HG03558 (cell line): ENCODE data around the gene FERMT2.

Experiments
- ATAC-seq: cut with Tn5 transposase; IDR thresholded peaks from one replicate; pipeline ENCODE4 v1.9.1; 2021; ENCODE audit warnings: moderate number of reproducible peaks; ENCODE audit not compliant: unreplicated experiment; ENCODE audit errors: extremely low read depth

FERMT2 gene

DNA sequence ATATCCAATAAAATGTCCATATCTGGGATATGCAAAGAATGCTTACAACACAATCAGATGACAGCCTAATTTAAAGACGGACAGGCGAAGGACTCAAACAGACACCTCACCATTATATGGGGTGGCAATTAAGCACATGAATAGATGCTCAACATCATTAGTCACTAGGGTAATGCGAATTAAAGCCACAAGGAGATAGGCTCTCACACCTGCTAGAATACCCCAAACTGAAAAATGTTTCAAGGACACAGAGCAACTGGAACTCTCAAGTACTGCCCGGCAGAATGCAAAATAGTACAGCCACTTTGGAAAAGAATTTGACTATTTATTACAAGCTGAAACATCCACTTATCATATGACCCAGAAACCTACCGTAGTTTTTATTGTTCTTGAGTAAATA is 42.9 kb downstream of the FERMT2 start:
- no peak for ATAC-seq

DNA sequence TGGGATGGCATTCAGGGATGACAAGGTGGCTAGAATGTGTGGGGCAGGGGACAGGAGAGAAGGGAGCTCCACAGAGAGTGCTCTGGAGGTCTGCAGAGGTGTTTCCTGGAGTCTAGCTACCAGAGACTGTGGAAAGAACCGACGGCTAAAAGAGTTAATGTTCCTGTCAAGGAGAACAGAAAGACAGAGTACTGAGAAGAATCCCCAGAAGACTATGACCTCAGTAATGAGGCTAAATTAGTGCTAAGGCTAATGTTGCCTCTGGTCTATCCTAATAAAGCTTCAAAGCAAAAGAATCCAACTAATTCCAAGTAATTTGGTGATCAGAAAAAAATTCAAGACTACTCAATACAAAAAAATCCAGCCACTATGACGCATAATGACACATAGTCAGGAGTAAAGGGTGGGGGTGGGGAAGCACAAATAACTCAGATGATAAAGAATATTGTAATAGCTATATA is 44.7 kb downstream of the FERMT2 start:
- ATAC-seq, result no peak

DNA sequence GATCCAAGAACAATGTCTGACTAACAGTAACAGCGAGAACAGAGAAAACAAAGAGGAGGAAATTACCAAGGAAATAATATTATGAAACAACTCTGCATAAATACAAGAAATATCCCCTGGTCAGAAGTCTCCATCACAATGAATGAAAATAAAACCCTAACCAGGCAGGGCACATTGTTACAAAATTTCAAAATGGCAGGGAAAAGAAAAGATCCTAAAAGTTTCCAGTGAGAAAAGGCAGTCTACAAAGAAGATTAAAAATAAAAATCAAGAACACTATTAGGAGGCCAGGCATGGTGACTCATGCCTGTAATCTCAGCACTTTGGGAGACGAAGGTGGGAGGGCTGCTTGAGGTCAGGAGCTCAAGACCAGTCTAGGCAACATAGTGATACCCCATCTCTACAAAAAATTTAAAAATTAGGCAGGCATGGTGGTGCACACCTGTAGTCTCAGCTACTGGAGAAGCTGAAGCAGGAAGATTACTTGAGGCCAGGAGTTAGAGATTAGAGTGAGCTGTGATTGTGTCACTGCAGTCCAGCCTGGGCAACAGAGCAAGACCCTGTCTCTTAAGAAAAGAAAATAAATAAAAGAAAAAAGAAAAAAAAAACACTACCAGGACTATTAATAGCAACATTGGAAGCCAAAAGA is 47.8 kb downstream of the FERMT2 start:
- no peak for ATAC-seq

DNA sequence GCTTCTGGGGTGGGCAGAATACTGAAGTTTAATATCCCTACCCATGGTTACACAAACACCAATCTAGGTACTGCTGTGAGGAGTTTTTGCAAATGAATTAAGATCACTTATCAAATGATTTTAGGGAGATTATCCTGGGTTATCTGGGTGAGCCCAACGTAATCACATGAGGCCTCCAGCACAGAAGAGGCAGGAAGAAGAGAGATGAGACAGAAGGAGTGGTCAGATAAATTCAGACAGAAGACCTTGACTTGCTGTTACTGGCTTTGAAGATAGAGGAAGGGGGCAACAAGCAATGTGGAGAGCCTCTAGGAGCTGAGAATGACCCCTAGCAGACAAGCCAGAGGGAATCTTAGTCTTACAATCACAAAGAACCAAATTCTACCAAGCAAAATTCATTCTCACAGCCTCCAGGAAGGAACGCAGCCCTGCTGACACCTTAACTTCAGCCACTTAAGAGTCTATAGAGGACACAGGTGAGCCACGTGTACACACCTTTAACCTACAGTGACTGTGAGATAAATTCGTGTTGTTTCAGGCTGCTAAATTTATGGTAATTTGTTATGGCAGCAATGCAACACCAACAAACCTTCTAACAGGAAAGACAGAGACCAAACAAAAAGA is 49.4 kb downstream of the FERMT2 start:
- no peak for ATAC-seq

DNA sequence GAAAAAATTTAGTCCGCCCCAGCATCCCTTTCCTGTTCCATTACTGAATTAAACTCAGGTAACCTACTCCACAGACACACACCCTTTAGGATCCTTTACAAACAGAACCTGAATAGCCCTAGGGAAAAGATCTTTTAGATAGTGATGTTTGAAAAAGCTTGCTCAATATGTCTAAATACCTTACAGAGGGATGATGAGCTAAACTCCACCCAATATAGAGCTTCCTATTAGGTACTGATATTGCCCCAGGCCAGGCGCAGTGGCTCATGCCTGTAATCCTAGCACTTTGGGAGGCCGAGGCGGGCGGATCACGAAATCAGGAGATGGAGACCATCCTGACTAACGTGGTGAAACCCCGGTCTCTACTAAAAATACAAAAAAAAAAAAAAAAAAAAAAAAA is 50.1 kb downstream of the FERMT2 start:
- no peak for ATAC-seq

DNA sequence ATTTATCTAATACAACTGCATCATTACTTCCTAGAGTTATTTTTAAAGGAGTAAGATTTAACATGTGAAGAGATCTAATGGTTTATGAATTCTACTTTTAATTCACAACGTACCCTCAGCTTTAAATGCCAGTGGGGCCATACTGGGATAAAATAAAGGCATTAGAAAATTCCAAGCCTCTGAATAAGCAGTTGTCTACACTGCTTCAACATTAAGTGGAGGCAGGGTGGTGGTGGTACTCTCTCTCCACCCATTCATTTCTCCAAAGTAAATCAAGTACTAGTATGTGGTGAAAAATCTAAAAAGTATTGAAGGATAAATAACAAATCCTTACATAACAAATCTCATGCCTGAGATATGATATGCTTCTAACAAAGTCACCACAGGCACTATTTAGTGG is 52.4 kb downstream of the FERMT2 start:
- no peak for ATAC-seq

DNA sequence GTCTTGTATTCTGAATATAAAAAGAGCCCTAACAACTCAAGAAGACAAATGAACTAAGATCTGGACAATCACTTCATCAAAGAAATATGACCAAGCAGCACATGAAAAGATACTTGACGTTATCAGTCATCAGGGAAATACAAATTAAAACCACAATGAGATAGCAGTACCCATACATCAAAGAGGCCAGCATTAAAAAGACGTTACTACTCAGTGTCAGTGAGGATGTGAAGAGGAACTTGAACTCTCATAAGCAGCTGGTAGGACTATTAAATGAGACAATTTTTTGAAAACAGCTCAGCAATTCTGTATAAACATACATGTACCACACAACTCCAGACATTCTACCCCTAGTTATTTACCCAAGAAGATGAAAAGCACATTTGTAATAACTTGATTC is 55.9 kb downstream of the FERMT2 start:
- ATAC-seq, result no peak

DNA sequence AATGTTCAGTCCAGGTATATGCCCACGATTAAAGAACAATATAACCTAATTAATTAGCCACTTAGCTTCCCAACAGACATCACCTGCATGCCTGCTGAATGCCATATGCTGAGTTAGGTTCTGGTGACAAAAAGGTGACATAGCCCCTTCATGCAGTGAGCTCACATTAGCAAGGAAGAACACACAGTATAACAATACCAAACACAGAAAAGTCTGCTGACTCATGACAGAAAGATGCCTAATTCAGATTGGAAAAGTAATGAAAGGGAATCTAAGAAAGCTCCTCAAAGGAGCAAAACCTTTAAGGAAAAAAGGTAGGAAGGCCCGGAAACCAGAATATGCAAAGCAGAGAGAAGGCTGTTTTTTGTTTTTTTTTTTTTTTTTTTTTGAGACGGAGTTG is 59.0 kb downstream of the FERMT2 start:
- ATAC-seq, result no peak

DNA sequence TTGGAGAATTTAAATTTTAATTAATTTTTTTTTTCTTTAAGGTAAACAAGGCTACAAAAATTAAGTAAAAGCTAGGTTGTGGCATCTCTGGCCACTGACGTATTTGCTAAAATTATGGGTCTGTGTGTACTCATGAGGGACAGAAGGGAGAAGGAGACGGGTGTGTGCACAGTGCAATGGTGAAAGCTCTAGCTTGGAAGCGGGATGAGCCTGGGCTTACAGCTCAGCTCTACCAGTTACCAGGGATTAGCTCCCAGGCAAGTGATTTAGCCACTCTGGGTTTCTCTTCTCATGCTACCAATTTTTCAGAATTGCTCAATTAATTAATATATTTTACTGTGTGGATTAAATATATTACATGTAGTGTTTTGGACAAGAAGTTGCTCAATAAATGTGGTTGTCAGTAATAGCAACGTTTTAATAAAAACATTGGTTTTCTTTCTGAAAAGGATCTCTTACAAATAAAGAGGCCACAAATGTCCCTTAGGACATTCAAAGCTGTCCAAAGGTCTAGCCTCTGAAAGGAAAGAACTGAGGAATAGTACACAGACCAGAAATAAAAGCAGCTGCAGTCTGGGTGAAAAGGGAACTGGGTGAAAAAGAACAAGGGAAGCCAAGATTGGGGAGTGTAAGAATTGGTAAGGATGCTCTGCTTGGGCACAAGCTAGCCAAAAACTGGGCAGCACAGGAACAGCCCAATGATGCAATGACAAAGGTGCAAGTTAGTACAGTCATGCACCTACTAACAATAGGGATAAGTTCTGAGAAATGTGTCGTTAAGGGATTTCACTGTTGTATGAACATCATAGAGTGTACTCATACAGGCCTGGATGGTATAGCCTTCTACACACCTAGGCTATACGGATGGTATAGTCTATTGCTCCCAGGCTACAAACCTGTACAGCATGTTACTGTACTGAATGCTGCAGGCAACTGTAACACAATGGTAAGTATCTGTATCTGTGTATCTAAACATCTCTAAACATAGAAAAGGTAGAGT is 61.7 kb downstream of the FERMT2 start:
- no peak for ATAC-seq

DNA sequence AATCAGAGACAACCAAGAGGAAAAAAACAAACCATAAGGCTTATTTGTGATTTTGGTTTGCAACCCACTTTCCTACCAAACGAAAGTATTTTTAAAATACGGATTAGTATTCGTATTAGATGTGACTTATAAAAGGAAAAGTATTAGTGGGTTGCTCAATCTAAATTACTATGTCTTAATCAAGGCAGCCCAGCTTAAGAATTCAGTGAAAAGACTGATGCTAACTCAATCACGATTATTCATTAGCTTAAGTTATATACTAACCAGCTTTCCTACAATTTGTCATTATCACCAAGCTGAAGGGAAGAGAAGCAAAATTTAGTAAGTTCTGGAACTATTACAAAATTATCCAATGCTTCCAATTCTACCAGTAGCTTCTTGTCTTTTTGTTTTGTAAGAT is 62.7 kb downstream of the FERMT2 start:
- no peak for ATAC-seq

DNA sequence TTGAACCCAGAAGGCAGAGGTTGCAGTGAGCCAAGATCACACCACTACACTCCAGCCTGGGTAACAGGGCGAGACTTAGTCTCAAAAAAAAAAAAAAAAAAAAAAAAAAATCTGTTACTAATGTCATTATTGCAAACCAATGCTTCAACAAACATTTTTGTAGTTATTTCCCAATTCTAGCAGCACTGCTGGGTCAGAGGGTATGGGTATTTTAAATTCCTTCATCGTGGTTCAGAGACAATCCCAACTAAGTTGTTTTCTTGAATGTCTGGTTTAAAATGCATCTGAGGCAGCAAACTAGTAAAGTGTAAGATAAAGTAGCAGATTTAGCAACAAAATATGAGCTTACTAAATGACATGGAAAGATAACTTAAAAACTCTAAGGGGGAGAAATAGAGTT is 65.6 kb downstream of the FERMT2 start:
- ATAC-seq, result no peak

DNA sequence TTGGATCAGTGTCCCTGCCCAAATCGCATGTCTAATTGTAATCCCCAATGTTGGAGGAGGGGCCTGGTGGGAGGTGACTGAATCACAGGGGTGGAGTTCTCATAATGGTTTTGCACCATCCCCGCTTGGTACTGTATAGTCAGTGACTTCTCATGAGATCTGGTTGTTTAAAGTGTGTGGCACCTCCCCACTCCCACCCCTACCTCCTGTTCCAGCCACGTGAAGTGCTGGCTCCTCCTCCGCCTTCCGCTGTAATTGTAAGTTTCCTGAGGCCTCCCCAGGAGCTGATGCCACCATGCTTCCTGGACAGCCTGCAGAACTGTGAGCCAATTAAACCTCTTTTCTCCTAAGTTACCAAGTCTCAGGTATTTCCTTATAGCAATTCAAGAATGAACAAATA is 67.2 kb downstream of the FERMT2 start:
- no peak for ATAC-seq

DNA sequence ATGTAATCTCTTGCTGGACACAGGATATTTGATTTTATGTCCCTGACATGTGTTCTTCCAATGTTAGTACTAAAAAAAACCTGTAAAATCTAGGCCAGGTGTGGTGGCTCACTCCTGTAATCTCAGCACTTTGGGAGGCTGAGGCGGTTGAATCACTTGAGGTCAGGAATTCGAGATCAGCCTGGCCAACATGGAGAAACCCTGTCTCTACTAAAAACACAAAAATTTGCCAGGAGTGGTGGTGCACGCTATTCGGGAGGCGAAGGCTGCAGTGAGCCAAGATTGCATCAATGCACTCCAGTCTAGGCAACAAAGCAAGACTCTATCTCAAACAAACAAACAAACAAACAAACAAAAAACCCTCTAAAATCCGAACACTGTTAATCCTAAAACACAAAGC is 68.0 kb downstream of the FERMT2 start:
- ATAC-seq, result no peak

DNA sequence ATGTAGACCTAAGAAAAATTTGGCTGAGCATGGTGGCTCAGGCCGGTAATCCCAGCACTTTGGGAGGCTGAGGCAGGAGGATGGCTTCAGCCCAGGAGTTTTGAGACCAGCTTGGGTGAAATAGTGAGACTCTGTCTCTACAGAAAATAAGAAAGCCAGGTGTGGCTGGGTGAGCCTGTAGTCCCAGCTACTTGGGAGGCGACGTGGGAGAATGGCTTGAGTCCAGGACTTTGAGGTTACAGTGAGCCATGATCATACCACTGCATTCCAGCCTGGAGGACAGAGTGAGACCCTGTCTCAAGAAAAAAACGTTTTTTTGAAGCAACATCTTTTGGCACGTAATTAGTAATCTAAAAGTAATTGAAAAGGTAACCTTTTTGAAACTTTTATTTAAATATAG is 70.9 kb downstream of the FERMT2 start:
- ATAC-seq, result no peak

DNA sequence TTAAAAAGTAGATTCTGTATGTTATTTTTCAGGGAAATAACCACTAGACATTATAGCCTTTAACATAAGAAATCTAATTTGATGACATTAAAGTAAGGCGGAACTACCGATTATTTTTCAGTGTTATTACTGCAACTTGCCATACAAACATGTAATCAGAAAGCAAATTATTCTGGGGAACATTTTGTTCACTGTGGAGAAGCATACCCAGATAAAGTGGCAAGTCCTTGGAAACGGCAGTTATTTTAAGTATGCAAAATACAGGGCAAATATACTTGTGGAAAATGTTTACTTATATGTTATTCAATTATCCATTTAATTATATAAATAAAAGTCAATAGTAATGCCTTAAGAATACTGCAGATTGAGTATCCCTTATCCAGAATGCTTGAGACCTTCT is 71.9 kb downstream of the FERMT2 start:
- ATAC-seq, result no peak

DNA sequence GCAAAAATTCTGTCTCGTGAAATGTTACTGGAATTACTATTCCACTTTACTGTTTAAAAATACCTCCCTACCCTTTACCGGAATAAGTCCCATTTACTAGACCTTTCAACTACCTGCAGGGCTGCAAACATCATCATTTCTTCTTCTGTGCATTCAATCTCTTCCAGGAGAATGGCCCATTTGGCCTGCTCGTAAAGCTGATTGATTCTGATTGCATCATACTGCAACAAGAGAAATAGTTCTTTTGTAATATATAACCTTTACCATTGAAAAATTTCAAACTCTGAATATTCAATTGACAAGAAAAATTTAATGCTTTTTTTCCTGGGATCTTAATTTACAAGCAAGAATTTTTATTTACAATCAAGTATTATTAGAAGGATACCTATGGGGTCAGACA is 72.4 kb downstream of the FERMT2 start:
- no peak for ATAC-seq

DNA sequence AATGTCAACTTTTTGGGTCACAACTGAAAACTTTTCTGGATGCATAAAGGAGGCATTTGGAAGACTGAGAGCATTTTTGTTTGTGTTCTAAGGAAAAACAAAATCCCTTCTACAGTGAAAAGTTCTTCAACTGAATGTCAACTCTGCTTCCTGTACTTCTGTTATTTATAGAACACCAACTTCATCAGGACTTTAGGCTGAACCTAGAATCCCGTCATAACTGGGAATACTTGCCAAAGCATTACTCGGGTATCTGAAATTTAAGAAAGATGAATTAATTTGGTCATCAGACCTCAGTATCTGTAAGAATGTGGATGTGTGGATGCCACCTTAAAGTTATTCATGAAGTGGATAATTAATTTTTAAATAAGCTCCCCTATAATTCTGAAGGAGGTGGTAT is 73.2 kb downstream of the FERMT2 start:
- ATAC-seq, result no peak

DNA sequence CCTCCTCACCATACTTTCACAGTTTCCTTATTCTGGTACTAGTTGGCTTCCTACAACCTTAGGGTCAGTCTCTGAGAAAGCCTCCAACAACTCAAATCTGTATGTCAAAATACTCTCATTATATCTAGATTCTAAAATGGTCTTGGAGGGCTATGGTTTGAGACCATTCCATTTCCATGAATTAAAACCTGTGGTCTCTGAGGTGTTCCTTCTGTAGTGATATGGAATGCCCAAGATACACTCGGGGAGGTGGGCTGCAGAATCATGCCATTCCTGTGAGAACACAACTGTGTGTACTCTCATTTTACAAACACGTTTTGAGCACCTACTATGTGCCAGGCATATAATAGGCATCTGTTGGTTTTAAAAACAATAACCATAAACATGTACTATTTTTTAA is 74.0 kb downstream of the FERMT2 start:
- no peak for ATAC-seq

DNA sequence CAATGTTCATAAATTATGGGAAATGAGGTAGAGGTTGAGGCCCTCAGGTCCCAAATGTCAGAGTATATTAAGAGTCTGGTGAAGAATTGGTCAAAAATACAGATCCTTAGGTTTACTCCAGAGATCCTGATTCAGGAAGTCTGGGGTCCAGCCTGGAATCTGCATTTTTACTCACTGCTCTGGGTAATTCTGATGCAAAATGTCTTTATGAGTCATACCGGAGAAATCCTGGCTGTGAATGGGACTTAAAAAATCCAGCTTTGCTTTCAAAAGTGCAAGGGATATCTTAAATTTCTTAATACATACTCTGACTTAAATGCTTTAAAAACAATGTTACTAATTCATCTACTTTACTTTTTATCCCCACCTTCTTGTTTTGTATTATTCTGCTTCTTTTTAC is 74.5 kb downstream of the FERMT2 start:
- ATAC-seq, result no peak

DNA sequence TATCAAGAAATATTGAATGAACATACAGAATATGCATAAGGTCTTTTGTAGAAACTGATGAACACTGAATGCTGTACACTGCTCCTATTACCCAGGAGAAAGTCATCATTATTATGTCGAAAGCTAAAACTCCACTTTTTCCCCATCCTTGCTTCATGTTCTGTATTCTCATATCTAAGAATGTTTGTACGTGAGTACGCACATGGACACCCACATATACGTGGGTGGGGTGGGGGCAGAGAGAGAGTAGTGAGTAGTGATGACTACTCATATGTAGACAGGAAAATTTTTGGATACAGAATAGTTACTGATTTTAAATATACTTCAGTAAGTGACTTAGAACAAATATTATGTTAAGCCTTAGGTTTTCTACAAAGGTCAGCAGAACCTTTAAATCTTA is 75.1 kb downstream of the FERMT2 start:
- no peak for ATAC-seq

DNA sequence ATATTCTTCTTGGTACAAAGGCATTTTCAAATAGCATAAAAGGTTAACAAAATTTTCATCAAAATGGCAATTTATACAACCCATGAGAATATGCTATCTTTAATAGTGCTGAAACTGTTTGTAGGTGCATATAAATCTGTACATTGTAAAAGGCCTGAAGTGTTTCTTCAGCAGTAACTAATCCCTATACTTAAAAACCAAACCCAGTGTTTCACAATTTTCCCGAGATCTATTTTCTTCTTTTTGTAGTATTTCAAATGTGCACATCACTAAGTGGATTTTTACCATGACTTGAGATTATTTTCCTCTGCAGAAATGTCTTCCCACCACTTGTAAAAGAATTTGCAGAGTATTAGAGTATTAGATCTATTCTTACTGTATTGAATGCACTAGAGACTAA is 76.5 kb downstream of the FERMT2 start:
- ATAC-seq, result no peak
